ELR (cell line): ENCODE results near the gene PRR36.

Source experiments
- DNase-seq: peaks from one replicate; pipeline ENCODE4 v3.0.0-alpha.2; 2015; ENCODE audit warnings: low read depth

PRR36 gene

DNA sequence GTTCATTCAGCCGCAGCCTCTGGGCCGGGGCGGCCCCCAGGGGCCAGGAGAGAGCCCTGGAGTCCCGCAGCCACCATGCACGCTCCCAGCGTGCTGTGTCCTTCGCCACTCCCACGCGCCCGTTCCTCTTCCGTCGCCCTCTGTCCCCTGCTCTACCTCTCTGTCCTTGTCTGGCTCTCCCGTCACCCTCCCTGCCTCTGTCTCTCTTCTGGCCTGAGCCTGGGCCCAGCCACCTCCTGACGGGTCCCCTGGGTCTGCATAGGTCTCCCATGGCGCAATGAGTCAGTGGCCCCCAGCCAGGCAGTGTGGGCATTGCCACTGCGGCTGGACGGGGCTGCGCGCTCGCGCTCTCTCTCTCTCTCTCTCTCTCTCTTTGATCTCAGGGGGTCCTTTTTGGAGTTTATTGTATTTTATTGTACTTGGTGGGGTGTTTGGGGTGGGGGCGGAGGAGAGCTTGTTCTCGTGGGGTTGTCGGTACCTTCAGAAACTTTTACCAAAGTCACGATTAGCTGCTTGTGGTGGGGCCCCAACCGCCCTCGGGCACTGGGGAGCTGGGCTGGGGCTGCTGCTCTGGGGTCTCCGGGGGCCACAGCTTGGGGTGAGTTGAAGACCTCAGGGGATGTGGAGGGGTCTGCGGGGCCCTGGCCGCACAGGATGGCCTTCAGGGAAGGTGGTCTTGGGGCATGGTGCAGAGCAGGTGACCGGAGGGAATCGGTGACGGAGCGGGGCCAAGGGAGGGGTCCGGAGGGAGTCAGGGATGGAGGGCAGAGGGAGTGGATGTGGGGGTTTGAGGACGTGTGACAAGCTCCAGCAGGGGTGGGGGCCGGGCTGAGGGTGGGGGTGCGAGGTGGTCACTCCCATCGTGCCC is 38.7 kb upstream of the PRR36 start:
- DNase-seq = no peak

GRCh38 chr19:7912144-7912696 is 38.0 kb upstream of the PRR36 start:
- DNase-seq = no peak

- DNase-seq = no peak
These were observed 37.4 kb upstream of the PRR36 start for GRCh38 chr19:7911508-7912143.

- no peak for DNase-seq
These were observed 36.4 kb upstream of the PRR36 start for GRCh38 chr19:7910321-7911161.

DNA sequence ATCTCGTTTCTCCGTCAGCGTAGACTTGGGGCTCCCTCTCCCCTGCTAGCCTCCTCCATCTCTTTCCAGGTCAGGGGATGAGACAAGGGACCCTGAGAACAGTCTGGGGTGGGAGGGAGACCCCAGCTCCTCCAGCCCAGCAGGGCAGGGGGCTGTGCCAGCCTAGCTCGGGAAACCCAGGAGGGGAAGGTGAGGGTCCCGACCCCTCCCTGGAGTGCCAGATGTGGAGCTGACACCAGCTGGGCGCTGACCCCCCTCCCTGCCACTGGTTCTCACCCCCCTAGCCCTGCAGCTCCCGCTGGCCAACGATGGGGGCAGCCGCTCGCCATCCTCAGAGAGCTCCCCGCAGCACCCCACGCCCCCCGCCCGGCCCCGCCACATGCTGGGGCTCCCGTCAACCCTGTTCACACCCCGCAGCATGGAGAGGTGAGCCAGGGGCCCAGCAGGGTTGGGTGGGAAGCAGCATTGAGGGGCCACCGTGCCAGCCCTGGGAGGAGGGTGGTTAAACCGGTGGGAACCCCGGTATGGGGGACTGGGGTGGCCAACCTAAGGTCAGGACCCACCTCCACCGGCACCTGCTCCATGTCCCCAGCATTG is 35.4 kb upstream of the PRR36 start:
- no peak for DNase-seq

GRCh38 chr19:7908742-7909461 is 34.7 kb upstream of the PRR36 start:
- DNase-seq = no peak

DNA sequence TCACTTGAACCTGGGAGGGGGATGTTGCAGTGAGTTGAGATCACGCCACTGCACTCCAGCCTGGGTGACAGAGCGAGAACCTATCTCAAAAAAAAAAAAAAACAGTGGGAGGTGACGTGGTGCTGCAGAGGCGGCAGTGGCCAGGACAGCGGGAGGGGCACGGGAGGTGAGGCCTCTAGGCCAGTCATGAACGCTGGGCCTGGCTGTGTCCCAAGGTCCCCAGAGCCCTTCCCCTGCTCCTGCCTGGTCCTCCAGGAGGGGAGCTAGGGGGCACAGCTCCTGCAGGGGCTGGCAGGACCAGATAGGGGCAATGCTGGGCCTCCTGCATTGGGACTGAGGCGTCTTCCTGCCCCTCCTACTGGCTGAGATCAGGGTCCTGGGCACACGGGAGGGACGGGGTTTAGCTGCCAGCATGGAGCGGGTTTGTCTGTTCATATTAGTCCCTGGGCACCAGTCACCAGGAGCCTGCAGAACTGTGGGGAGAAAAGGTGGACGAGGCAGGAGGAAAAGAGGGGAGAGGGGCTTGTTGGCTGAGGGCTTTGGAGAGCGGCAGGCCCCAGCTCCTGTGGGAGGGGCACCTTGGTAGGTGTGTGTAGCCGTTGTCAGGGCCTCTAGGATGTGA is 34.0 kb upstream of the PRR36 start:
- DNase-seq = no peak

GRCh38 chr19:7907544-7907943 is 33.4 kb upstream of the PRR36 start:
- no peak for DNase-seq

- no peak for DNase-seq
These were observed 32.9 kb upstream of the PRR36 start for GRCh38 chr19:7907122-7907521.

- DNase-seq = no peak
These were observed 31.7 kb upstream of the PRR36 start for GRCh38 chr19:7905859-7906258.

DNA sequence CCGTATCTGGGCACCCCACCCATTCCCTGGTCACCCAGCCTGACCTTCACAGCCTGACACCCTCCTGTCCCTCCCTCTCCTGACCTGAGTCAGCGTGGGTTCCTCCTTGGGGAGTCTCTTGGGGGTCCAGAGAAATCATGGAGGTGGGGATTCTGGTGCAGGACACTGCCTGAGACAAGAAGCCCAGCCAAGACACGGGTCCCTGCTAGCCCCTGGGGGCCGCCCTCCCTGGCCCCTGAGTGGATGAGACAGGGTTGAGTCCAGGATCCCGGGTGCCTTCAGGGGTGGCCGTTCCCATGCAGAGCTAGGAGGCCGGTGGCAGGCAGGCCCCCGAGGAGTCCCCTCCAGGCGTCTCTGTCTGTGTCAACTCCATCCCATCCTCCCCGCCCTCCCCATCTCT is 31.1 kb upstream of the PRR36 start:
- no peak for DNase-seq

DNA sequence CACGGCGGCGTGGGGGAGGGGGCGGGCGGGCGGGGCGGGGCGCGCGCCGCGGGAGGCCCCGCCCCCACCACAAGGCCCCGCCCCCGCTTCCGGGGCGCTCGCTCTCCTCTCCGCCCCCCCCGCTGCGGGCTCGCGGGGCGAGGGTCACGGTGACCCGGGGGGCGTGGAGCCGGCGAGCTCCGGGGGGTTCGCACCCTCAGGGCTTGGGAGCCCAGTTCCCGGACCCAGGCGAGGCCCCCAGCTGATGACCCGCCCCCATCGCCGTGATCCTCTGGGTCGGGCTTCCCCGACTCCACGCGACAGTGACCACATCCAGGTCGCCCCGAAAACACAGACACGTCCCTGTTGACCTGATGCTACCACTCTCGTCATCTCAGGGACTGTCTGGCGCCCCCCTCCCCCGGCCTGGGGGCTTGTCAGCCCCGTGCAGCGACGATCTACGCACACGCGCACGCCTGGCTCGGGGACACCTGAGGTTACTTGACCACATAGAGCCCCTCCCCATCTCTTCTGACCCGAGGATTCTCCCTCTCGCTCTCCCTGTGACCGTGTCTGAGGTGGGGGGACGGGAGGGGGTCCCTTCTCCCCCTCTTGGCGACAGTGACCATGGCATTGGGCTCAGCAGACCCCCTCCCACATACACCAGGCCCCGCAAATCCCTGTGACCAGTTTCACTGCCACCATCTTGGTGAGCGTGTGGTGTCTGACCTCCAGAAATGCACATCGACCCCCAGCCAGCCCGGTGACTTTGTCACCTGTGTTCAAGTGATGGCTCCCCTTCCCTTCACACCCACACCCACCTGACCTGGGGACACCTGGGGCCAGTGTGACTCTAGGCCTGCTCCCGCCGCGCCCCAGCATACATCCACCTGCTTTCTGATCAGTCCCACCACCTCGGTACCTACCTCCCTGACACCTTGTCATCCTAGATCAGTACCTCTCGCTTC is 30.2 kb upstream of the PRR36 start:
- peak; percentile 49 for DNase-seq

DNA sequence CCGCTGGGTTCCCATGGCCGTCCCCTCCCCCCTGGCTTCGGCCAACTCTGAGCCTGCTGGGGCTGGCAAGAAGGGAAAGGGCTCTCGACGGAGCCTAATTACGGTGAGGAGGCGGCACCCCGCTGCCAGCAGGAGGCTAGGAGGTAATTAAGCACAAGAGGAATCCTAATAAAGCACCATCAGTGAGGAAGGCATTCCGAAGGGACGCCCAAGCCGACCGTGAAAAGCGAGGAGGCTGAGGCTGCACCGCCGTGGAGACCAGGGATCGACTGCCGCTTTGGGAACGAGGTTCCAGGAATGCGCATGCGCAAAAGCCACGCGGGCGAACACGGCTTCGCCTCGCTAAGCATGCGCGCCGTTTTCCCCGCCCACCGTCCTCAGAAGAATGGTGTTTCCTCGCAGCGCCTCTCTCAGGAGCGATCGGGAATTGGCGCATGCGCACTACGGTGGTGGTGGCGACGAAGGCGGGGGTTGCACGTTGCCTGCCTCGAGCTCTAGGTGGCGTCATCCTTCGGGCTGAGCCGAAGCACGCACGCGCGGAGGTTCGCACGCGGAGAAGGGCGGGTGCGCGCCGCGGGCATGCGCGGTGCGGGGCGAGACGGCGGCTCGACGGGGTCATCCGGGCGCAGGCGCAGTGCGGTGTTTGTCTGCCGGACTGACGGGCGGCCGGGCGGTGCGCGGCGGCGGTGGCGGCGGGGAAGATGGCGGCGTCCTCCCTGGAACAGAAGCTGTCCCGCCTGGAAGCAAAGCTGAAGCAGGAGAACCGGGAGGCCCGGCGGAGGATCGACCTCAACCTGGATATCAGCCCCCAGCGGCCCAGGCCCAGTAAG is 29.3 kb upstream of the PRR36 start, which contains the start of gene MAP2K7:
Gene MAP2K7, plus strand, starts transcription at position 634 of the 830 bp plus-strand sequence. Its CDS starts 68 bp downstream, at position 702.
- peak; percentile 99 for DNase-seq

DNA sequence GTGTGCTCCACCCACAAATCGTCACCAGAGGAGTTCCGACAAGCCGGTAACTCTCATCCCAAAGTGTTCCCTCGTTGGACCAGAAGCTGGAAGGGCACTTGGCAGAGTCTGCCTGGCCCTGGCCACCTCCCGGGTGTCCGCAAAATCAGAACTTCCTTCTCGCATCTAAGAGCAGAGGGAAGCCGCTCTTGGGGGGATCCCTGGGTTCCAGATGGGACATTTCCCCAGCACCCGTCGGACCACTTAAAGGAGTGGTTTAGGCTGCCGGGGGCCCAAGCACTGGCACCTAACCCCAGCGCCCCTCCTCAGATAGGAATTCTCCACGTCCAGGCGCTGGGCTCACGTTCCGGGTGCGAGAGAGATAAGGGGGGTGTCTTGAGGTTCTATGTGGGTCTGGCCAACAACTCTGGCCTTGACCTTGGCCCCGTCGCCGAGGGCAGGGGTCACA is 28.6 kb upstream of the PRR36 start:
- no peak for DNase-seq

DNA sequence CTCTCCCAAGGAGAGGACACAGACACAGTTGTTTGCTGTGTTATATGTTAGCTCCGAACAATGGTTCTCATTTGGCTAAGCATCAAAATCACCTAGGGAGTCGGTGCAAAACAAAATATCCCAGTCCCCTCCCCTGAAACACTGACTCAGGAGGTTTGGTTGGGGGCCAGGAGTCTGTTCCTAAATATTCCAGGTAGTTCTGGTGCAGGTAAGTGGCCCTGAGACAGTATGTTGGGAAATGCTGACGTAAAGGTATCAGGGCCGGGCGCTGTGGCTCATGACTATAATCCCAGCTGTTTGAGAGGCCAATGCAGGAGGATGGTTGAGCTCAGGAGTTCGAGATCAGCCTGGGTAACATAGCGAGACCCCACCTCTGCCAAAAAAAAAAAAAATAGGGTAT is 27.1 kb upstream of the PRR36 start:
- DNase-seq = no peak

DNA sequence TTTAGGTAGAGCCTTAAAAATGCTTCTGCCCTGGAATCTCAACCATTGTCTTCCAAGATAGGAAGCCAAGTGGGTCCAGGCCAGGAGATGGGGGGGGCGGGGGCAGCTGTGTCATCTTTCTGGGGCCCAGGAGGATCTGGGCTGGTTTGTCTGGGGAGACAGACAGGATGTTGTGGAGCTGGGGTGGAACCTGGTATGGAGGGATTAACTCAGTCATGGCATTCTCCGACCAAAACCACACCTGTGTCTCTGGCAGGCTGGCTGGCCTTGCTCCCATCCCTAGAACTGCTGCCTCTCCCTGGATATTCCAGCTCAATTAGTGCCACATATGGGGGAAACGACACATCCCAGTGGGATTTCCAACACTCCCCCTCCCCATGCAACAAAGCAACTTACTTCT is 26.7 kb upstream of the PRR36 start:
- no peak for DNase-seq

- DNase-seq = no peak
These were observed 26.2 kb upstream of the PRR36 start for GRCh38 chr19:7900401-7900870.

- no peak for DNase-seq
These were observed 25.7 kb upstream of the PRR36 start for GRCh38 chr19:7899751-7900378.
